B cell (primary cell): ENCODE data around the gene ITPRIPL2. TPM values are rescaled to one million over a fixed set of nuclear protein-coding genes. Genes with fewer than 3 reads are reported as not detected.
A peak's percentile ranks its signal among the peaks of the same experiment; 100 is the strongest.

Experiments
- ATAC-seq: fragments of 200-7000 bp; cut with Tn5 transposase; one replicate; pipeline ENCODE4 v1.10.0; 2021; ENCODE audit warnings: low read depth, mild to moderate bottlenecking, moderate number of reproducible peaks, moderate library complexity
- CTCF ChIA-PET: fragments of 350-600 bp; sonication (Branson Sonifier 250); formaldehyde crosslinking; loops from one replicate; lab custom pipeline; 2021; ENCODE audit warnings: antibody characterized with exemption, inconsistent platforms; lab: Charles Lee
- POLR2A ChIA-PET: fragments of 350-600 bp; sonication (Branson Sonifier 250); formaldehyde crosslinking; loops from one replicate; lab custom pipeline; 2021; ENCODE audit warnings: antibody characterized with exemption; lab: Charles Lee
- DNase-seq: peaks from one replicate; pipeline ENCODE4 v3.0.0; 2013
- H2AFZ ChIP-seq: 2 replicates; pipeline ENCODE4 v1.6.1; 2012; ENCODE audit warnings: mild to moderate bottlenecking, low read depth, low read length; ENCODE audit not compliant: insufficient read depth, poor library complexity, severe bottlenecking
- H3K27ac ChIP-seq, 2 donors: 1 replicate in 1 of 2; 2 replicates in 1 of 2; pipeline ENCODE4 v1.5.1; 2012 to 2013; ENCODE audit warnings: low read length in 2 of 2, mild to moderate bottlenecking in 2 of 2, moderate library complexity in 1 of 2
- H3K27me3 ChIP-seq, 4 experiments: fragments of 200-600 bp in 1 of 4; sonication (generic) in 1 of 4; replicated peaks in 1 of 4; 1 replicate in 2 of 4; 2 replicates in 2 of 4; pipeline versions ENCODE4 v1.6.1 to v1.7.0; 2013 to 2016; ENCODE audit warnings: low read length in 3 of 4, mild to moderate bottlenecking in 2 of 4, mixed read lengths in 1 of 4, moderate library complexity in 1 of 4; ENCODE audit not compliant: insufficient read depth in 4 of 4, control insufficient read depth in 3 of 4; ENCODE audit errors: control extremely low read depth in 1 of 4
- H3K36me3 ChIP-seq, 2 experiments: replicated peaks in 1 of 2; 1 replicate in 1 of 2; 2 replicates in 1 of 2; pipeline versions ENCODE4 v1.6.1 to v1.7.1; 2013; ENCODE audit warnings: low read length in 1 of 2; ENCODE audit not compliant: insufficient read depth in 2 of 2, control insufficient read depth in 1 of 2; ENCODE audit errors: control extremely low read depth in 1 of 2, extremely low read depth in 1 of 2
- H3K4me1 ChIP-seq, 2 donors: fragments of 200-600 bp in 1 of 2; sonication (generic) in 1 of 2; 1 replicate in 1 of 2; 2 replicates in 1 of 2; pipeline versions ENCODE4 v1.5.1 to v1.6.1; 2013 to 2017; ENCODE audit warnings: low read length in 2 of 2; ENCODE audit not compliant: control insufficient read depth in 2 of 2, insufficient read depth in 2 of 2
- H3K4me2 ChIP-seq: replicated peaks from 2 replicates; pipeline ENCODE3; 2012; ENCODE audit warnings: mild to moderate bottlenecking, low read depth, low read length; ENCODE audit not compliant: poor library complexity, severe bottlenecking
- H3K4me3 ChIP-seq, 5 experiments: fragments of 200-600 bp in 1 of 5; sonication (generic) in 1 of 5; 1 replicate in 3 of 5; 2 replicates in 2 of 5; pipeline versions ENCODE4 v1.5.1 to v1.7.0; 2011 to 2016; ENCODE audit warnings: low read length in 4 of 5, mild to moderate bottlenecking in 4 of 5, low read depth in 2 of 5, control low read depth in 1 of 5, moderate library complexity in 1 of 5; ENCODE audit not compliant: insufficient read depth in 1 of 5; ENCODE audit errors: control extremely low read depth in 1 of 5, extremely low read depth in 1 of 5
- H3K79me2 ChIP-seq: fragments of 200-600 bp; sonication (generic); one replicate; pipeline ENCODE4 v1.6.0; 2016; ENCODE audit warnings: low read length; ENCODE audit not compliant: control insufficient read depth, insufficient read depth
- H3K9ac ChIP-seq: fragments of 200-600 bp; sonication (generic); 2 replicates; pipeline ENCODE4 v1.6.1; 2017; ENCODE audit warnings: mild to moderate bottlenecking, low read length, moderate library complexity
- H3K9me3 ChIP-seq, 3 donors: one replicate each; pipeline versions ENCODE4 v1.6.1 to v1.7.1; 2013; ENCODE audit warnings: low read length in 2 of 3; ENCODE audit not compliant: control insufficient read depth in 2 of 3, insufficient read depth in 1 of 3; ENCODE audit errors: control extremely low read depth in 1 of 3
- H4K20me1 ChIP-seq: 2 replicates; pipeline ENCODE4 v1.6.0; 2012; ENCODE audit warnings: mild to moderate bottlenecking, low read length; ENCODE audit not compliant: insufficient read depth, control insufficient read depth, poor library complexity, severe bottlenecking
- H3K27ac Mint-ChIP-seq: one replicate; pipeline ENCODE4 v1.8.0; 2021; ENCODE audit warnings: mixed read lengths
- H3K27me3 Mint-ChIP-seq: one replicate; pipeline ENCODE4 v1.8.0; 2021; ENCODE audit warnings: mixed read lengths
- H3K4me1 Mint-ChIP-seq: one replicate; pipeline ENCODE4 v1.8.0; 2021; ENCODE audit warnings: mixed read lengths
- H3K4me3 Mint-ChIP-seq: one replicate; pipeline ENCODE4 v1.8.0; 2021; ENCODE audit warnings: mixed read lengths
- H3K9me3 Mint-ChIP-seq: one replicate; pipeline ENCODE4 v1.8.0; 2022; ENCODE audit warnings: mixed read lengths; ENCODE audit not compliant: insufficient read depth
- CTCF ChIP-seq: fragments of 200-600 bp; IDR thresholded peaks from one replicate; pipeline ENCODE4 v1.8.0; 2022; ENCODE audit warnings: antibody characterized with exemption, mild to moderate bottlenecking
- EZH2 ChIP-seq: IDR thresholded peaks from 2 replicates; pipeline ENCODE4 v1.6.1; 2012; ENCODE audit warnings: borderline replicate concordance, low read depth, mild to moderate bottlenecking, moderate library complexity, low read length; ENCODE audit not compliant: insufficient read depth, poor library complexity, severe bottlenecking
- WGBS: methylation state at CpG from one replicate; pipeline ENCODE4 v1.1.5; 2013; ENCODE audit warnings: missing lambda C conversion rate; ENCODE audit not compliant: insufficient coverage; 5-methylcytosine and 5-hydroxymethylcytosine counted together
- intact Hi-C: fragments of 100-400 bp; cut with micrococcal nuclease; formaldehyde crosslinking; loops from one replicate; pipeline ENCODE4 v1.10.0; 2022
- polyA plus RNA-seq: library from polyadenylated mRNA; depleted of rRNA; stranded (reverse); fragments of >200 nt; gene quantifications from 2 replicates; pipeline ENCODE4 v1.2.3, GENCODE V29; 2012
- total RNA-seq, 2 donors: library from RNA; stranded (reverse); fragments of 120-200 nt in 1 of 2; gene quantifications; 1 replicate in 1 of 2; 2 replicates in 1 of 2; pipeline versions ENCODE4 v1.2.3 to v1.2.4, GENCODE V29; 2013 to 2022

ITPRIPL2 gene
- total and polyA plus RNA-seq, 2 donors (not counting 1 experiment from before 2014, with no cell fraction given), result 1.1 to 15.4 TPM

- Histone ChIP-seq H3K27me3 (peaks cover 0 to 12% (median 0%) of the 10 kb centered on the region in 4 experiments), H4K20me1 (no peaks in the 10 kb centered on the region), H3K4me2 (no peak overlapping the region), H3K27ac (no peak overlapping the region), H2AFZ (no peak overlapping the region), H3K4me1 (peaks cover 12 to 16% of the 10 kb centered on the region in 2 donors), H3K36me3 (no peaks in the 10 kb centered on the region), H3K9ac (no peak overlapping the region), H3K79me2 (no peaks in the 10 kb centered on the region), H3K4me3 (no peak overlapping the region), H3K9me3 (no peaks in the 10 kb centered on the region)
- DNase-seq (no peak), ATAC-seq (no peak)
- no peaks in the 10 kb centered on the region for H3K9me3 Mint-ChIP-seq
- H3K4me3 Mint-ChIP-seq, result no peak overlapping the region
- intact Hi-C loops, result no loop called here
- H3K4me1 Mint-ChIP-seq, result peaks cover 39% of the 10 kb centered on the region
- ChIA-PET CTCF (interaction anchor here (0.6 to 0.8 kb wide), 3 partner anchors 24 to 173 kb away, joined by 3 read pairs; no protein-coding TSS in a partner anchor), POLR2A (no interaction called here)
- H3K27me3 Mint-ChIP-seq, result peaks cover 13% of the 10 kb centered on the region
- TF ChIP-seq CTCF (no peak), EZH2 (no peak)
- WGBS, result 100% methylated on average over 2 of the region's 2 CpGs
- H3K27ac Mint-ChIP-seq, result no peak overlapping the region
Observed at GRCh38 chr16:19112099-19112407, 1.7 kb upstream of the ITPRIPL2 start.

DNA sequence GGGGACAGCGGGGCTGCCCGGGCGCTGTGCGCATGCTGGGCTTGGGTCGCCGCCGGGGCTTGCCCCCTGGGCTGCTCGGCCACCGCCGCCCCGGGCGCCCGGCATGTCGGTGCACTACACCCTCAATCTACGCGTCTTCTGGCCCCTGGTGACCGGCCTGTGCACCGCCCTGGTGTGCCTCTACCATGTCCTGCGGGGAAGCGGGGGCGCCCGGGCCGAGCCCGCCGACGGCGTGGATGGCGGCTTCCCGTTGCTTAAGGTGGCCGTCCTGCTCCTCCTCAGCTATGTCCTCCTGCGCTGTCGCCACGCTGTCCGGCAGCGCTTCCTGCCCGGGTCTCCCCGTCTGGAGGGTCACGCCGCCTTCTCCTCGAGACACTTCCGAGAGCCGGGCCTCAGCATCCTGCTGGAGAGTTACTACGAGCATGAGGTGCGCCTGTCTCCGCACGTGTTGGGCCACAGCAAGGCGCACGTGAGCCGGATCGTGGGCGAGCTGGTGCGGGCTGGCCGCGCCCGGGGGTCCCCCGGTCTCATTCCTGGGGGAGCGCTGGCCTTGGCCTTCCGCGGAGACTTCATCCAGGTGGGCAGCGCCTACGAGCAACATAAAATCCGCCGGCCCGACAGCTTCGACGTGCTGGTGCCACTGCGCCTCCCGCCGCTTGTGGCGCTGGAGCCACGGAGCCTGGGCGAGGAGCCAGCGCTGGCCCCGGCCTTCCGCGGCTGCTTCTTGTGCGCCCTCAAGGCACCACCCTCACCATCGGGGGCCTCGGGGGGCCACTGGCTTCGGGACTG lies 789 bp downstream of the ITPRIPL2 start:
- peak overlapping the region; percentile 84 for H3K27ac Mint-ChIP-seq
- H3K4me1 Mint-ChIP-seq, result peaks cover 43% of the 10 kb centered on the region
- Histone ChIP-seq H2AFZ (peak overlapping the region; percentile 65), H3K27me3 (peaks cover 0 to 12% (median 0%) of the 10 kb centered on the region in 4 experiments), H3K9ac (peak overlapping the region; percentile 53), H3K4me1 (peaks cover 28 to 38% of the 10 kb centered on the region in 2 donors), H3K79me2 (no peaks in the 10 kb centered on the region), H3K27ac (no peak overlapping the region), H3K9me3 (no peaks in the 10 kb centered on the region), H4K20me1 (no peaks in the 10 kb centered on the region), H3K4me3 (peak overlapping the region in 3 of 5 experiments; percentile 38 to 53 (median 42)), H3K4me2 (peak overlapping the region; percentile 75), H3K36me3 (no peaks in the 10 kb centered on the region)
- CTCF ChIA-PET, result interaction anchor here (0.9 to 2.6 kb wide), 3 partner anchors 25 to 261 kb away, joined by 3 to 15 read pairs (median 4); no protein-coding TSS in a partner anchor
- POLR2A ChIA-PET, result no interaction called here
- TF ChIP-seq CTCF, result no peak
- TF ChIP-seq EZH2, result no peak
- H3K4me3 Mint-ChIP-seq, result peak overlapping the region; percentile 86
- intact Hi-C loops, result loop anchor here (5.0 kb wide), 1 partner anchor 98 kb away; no protein-coding TSS in a partner anchor
- DNase-seq (no peak), ATAC-seq (peak; percentile 29)
- H3K27me3 Mint-ChIP-seq, result peaks cover 13% of the 10 kb centered on the region
- no peaks in the 10 kb centered on the region for H3K9me3 Mint-ChIP-seq
- WGBS, result 38% methylated on average over 80 of the region's 80 CpGs
